Chondrocyte (in vitro differentiated cells): Measurements from ENCODE around the gene PPP2R2C. TPM values are rescaled to one million over a fixed set of nuclear protein-coding genes. Genes with fewer than 3 reads are reported as not detected.
A peak's percentile ranks its signal among the peaks of the same experiment; 100 is the strongest.

Experiments
- DNase-seq: peaks from one replicate; pipeline ENCODE4 v3.0.0; 2021; ENCODE audit warnings: mixed read lengths, low spot score
- H3K27ac Mint-ChIP-seq: one replicate; pipeline ENCODE4 v1.8.0; 2021; ENCODE audit warnings: mild to moderate bottlenecking, moderate library complexity, mixed read lengths; ENCODE audit not compliant: unreplicated experiment
- H3K27me3 Mint-ChIP-seq: 2 replicates; pipeline ENCODE4 v1.8.0; 2021; ENCODE audit warnings: low read depth, mixed read lengths
- H3K36me3 Mint-ChIP-seq: 2 replicates; pipeline ENCODE4 v1.8.0; 2021; ENCODE audit warnings: low read depth, mixed read lengths
- H3K4me1 Mint-ChIP-seq: 2 replicates; pipeline ENCODE4 v1.8.0; 2021; ENCODE audit warnings: low read depth, mild to moderate bottlenecking, mixed read lengths
- H3K4me3 Mint-ChIP-seq: one replicate; pipeline ENCODE4 v1.8.0; 2021; ENCODE audit warnings: mild to moderate bottlenecking, moderate library complexity, mixed read lengths; ENCODE audit not compliant: unreplicated experiment
- H3K9me3 Mint-ChIP-seq: 2 replicates; pipeline ENCODE4 v1.8.0; 2021; ENCODE audit warnings: low read depth, mixed read lengths
- CTCF ChIP-seq: fragments of 200-600 bp; sonication (generic); IDR thresholded peaks from 2 replicates; pipeline ENCODE4 v1.5.0; 2021; ENCODE audit warnings: antibody characterized with exemption, mild to moderate bottlenecking, moderate library complexity
- total RNA-seq: library from RNA; stranded (reverse); gene quantifications from 3 replicates; pipeline ENCODE4 v1.2.1, GENCODE V29; 2021

Gene PPP2R2C
- total RNA-seq, 1 donor from 2014 or later = 0.10 TPM

DNA sequence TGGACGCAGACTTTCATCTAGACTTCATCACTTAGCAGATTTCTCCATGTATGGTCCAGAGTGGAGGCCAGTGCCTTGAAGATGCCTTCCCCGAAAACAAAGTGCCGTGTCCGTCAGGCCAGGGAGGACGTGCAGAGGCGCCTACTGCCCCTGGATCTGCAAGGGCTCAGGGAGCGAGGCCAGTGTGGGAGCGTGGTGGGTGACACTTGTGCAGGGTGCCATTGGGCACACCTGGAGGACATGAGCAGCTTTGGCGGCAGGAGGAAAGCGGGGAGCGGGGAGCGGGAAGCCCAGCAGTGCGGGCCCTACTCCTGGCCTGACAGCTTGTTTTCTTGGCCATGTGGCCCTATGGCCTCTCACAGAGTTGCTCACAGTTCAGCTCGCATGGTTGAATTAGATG, 176.9 kb downstream of the PPP2R2C start:
- Mint-ChIP-seq H3K4me3 (no peak overlapping the region), H3K36me3 (peaks cover 41% of the 10 kb centered on the region)
- TF ChIP-seq CTCF = no peak

DNA sequence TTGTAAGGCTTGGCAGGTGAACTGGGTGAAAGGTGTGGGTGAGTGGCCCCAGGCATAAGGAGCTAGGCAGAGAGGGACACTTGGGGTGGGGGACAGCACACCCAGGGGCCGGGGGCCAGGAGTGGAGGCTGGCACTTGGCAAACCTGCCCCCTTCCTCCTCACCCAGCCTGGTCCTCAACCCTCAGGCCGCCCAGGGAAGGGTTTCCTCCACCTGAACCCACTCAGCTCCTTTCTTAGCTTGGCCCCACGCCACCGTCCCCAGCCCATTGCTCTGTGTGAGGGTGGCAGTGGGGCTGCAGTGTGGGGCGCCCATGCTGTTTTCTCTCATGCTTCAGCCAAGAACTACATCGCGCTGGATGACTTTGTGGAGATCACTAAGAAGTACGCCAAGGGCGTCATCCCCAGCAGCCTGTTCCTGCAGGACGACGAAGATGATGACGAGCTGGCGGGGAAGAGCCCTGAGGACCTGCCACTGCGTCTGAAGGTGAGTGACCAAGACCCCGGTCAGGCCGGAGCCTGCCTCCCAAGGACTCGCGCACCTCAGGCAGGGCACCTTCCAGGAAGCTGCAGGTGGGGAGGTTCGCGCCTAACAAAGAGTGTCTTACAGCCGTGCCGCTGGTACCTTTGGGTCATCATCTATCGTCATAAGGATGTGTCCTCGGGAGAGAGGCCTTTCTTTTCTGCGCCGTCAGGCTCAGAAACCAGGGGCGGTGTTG, 177.6 kb downstream of the PPP2R2C start:
- Mint-ChIP-seq H3K4me3 (no peak overlapping the region), H3K4me1 (no peaks in the 10 kb centered on the region), H3K36me3 (peaks cover 39% of the 10 kb centered on the region), H3K27ac (no peak overlapping the region), H3K27me3 (no peaks in the 10 kb centered on the region), H3K9me3 (no peaks in the 10 kb centered on the region)
- peak; percentile 88 for DNase-seq
- no peak for TF ChIP-seq CTCF

More for the DNA sequence above, 176.9 kb downstream of the PPP2R2C start:
- Mint-ChIP-seq H3K9me3 (no peaks in the 10 kb centered on the region), H3K27me3 (no peaks in the 10 kb centered on the region), H3K27ac (no peak overlapping the region), H3K4me1 (no peaks in the 10 kb centered on the region)
- DNase-seq = peak; percentile 84

- no peak for TF ChIP-seq CTCF
- Mint-ChIP-seq H3K36me3 (peaks cover 48% of the 10 kb centered on the region), H3K27ac (no peak overlapping the region), H3K27me3 (no peaks in the 10 kb centered on the region), H3K4me1 (no peaks in the 10 kb centered on the region), H3K9me3 (no peaks in the 10 kb centered on the region), H3K4me3 (no peak overlapping the region)
- DNase-seq = no peak
Observed at GRCh38 chr4:6293661-6294060, 178.8 kb downstream of the PPP2R2C start.

- no peak overlapping the region for H3K27ac Mint-ChIP-seq
- no peaks in the 10 kb centered on the region for H3K27me3 Mint-ChIP-seq
- DNase-seq = no peak
- no peaks in the 10 kb centered on the region for H3K4me1 Mint-ChIP-seq
- H3K9me3 Mint-ChIP-seq = no peaks in the 10 kb centered on the region
- H3K4me3 Mint-ChIP-seq = no peak overlapping the region
- TF ChIP-seq CTCF = no peak
- peaks cover 52% of the 10 kb centered on the region for H3K36me3 Mint-ChIP-seq
Observed at GRCh38 chr4:6293097-6293445, 179.3 kb downstream of the PPP2R2C start.

GRCh38 chr4:6292376-6293096, 179.9 kb downstream of the PPP2R2C start:
- TF ChIP-seq CTCF = no peak
- Mint-ChIP-seq H3K27me3 (no peaks in the 10 kb centered on the region), H3K4me1 (no peaks in the 10 kb centered on the region), H3K27ac (no peak overlapping the region), H3K9me3 (no peaks in the 10 kb centered on the region), H3K4me3 (no peak overlapping the region), H3K36me3 (peaks cover 49% of the 10 kb centered on the region)
- no peak for DNase-seq
